HepG2 (cell line): ENCODE results near the gene TOPBP1. TPM values are rescaled to one million over a fixed set of nuclear protein-coding genes. Genes with fewer than 3 reads are reported as not detected.
A peak's percentile ranks its signal among the peaks of the same experiment; 100 is the strongest.

Experiments used
- FOXC1 ChIP-seq: sonication (generic); formaldehyde crosslinking; IDR thresholded peaks from 2 replicates; pipeline ENCODE4 v1.8.0; 2022; ENCODE audit warnings: mild to moderate bottlenecking, missing genetic modification reagents, borderline replicate concordance
- HNRNPL ChIP-seq: fragments of 200-400 bp; formaldehyde crosslinking; IDR thresholded peaks from 2 replicates; pipeline ENCODE4 v1.6.1; 2017; ENCODE audit warnings: mild to moderate bottlenecking, low read depth, low read length
- KLF12 ChIP-seq: sonication (generic); formaldehyde crosslinking; IDR thresholded peaks from 2 replicates; pipeline ENCODE4 v1.4.0; 2020; ENCODE audit warnings: missing genetic modification reagents, borderline replicate concordance
- NFIC ChIP-seq: IDR thresholded peaks from 2 replicates; pipeline ENCODE4 v1.6.1; 2012; ENCODE audit warnings: mild to moderate bottlenecking, low read length, inconsistent platforms
- PAWR ChIP-seq: sonication (generic); formaldehyde crosslinking; IDR thresholded peaks from 2 replicates; pipeline ENCODE4 v1.4.0; 2020; ENCODE audit warnings: missing genetic modification reagents, mild to moderate bottlenecking, borderline replicate concordance
- PAX8 ChIP-seq: sonication (generic); formaldehyde crosslinking; IDR thresholded peaks from 2 replicates; pipeline ENCODE4 v1.8.0; 2022; ENCODE audit warnings: mild to moderate bottlenecking, missing genetic modification reagents, borderline replicate concordance
- SNRNP70 ChIP-seq: fragments of 200-400 bp; formaldehyde crosslinking; IDR thresholded peaks from 2 replicates; pipeline ENCODE4 v1.6.1; 2017; ENCODE audit warnings: mild to moderate bottlenecking, low read depth, low read length, moderate library complexity
- ZFP90 ChIP-seq: sonication (generic); formaldehyde crosslinking; IDR thresholded peaks from 2 replicates; pipeline ENCODE4 v1.8.0; 2022; ENCODE audit warnings: missing genetic modification reagents, mild to moderate bottlenecking, inconsistent platforms, borderline replicate concordance
- ZNF138 ChIP-seq: sonication (generic); formaldehyde crosslinking; IDR thresholded peaks from 2 replicates; pipeline ENCODE4 v1.5.0; 2020; ENCODE audit warnings: mild to moderate bottlenecking, low read depth, missing genetic modification reagents
- ZNF343 ChIP-seq: sonication (generic); formaldehyde crosslinking; IDR thresholded peaks from 2 replicates; pipeline ENCODE4 v1.4.0; 2020; ENCODE audit warnings: mild to moderate bottlenecking, missing genetic modification reagents
- ZNF44 ChIP-seq: sonication (generic); formaldehyde crosslinking; IDR thresholded peaks from 2 replicates; pipeline ENCODE4 v1.5.1; 2020; ENCODE audit warnings: mild to moderate bottlenecking, missing genetic modification reagents
- ZNF570 ChIP-seq: sonication (generic); formaldehyde crosslinking; IDR thresholded peaks from 2 replicates; pipeline ENCODE4 v1.4.0; 2020; ENCODE audit warnings: mild to moderate bottlenecking, missing genetic modification reagents, borderline replicate concordance
- ZNF614 ChIP-seq: IDR thresholded peaks from 2 replicates; pipeline ENCODE4 v1.6.1; 2018; ENCODE audit warnings: missing biosample characterization, missing genetic modification reagents, inconsistent platforms, borderline replicate concordance
- ZNF670 ChIP-seq: sonication (generic); formaldehyde crosslinking; IDR thresholded peaks from 2 replicates; pipeline ENCODE4 v1.8.0; 2022; ENCODE audit warnings: mild to moderate bottlenecking, missing genetic modification reagents, borderline replicate concordance
- ZNF761 ChIP-seq: sonication (generic); formaldehyde crosslinking; conservative IDR thresholded peaks from 2 replicates; pipeline ENCODE4 v1.4.0; 2020; ENCODE audit warnings: mild to moderate bottlenecking, missing genetic modification reagents
- polyA plus RNA-seq, 8 experiments: library from polyadenylated mRNA; depleted of rRNA in 3 of 8; stranded (reverse) in 7 of 8; unstranded in 1 of 8; fragments of >200 nt; fragmentation: Illumina TruSeq in 4 of 8; extraction: Trizol in 4 of 8; gene quantifications; 2 replicates each; pipeline versions ENCODE4 v1.2.1 to v1.2.3, GENCODE V29; 2011 to 2016; ENCODE audit warnings: low read depth in 4 of 8, missing spikeins in 1 of 8, mixed read lengths in 1 of 8; ENCODE audit not compliant: insufficient read depth in 1 of 8
- total RNA-seq, 5 experiments: library from RNA; depleted of rRNA; stranded (reverse); fragments of >200 nt; fragmentation: Illumina TruSeq; extraction: Trizol; gene quantifications; 2 replicates each; pipeline ENCODE4 v1.2.3, GENCODE V29; 2016; ENCODE audit warnings: low read depth in 1 of 5
- TF ChIP-seq, protein P1 (sequence below): sonication (generic); formaldehyde crosslinking; IDR thresholded peaks from 2 replicates; pipeline ENCODE4 v1.5.0; 2020; ENCODE audit warnings: missing genetic modification reagents
- TF ChIP-seq, protein P2 (sequence below): sonication (generic); formaldehyde crosslinking; IDR thresholded peaks from one replicate; pipeline ENCODE4 v1.5.1; 2020; ENCODE audit warnings: mild to moderate bottlenecking, missing genetic modification reagents; ENCODE audit errors: not compliant biosample characterization
- TF ChIP-seq, protein P3 (sequence below): sonication (generic); formaldehyde crosslinking; IDR thresholded peaks from 2 replicates; pipeline ENCODE4 v1.4.0; 2020; ENCODE audit warnings: missing genetic modification reagents, borderline replicate concordance

The TOPBP1 gene
- total and polyA plus RNA-seq, 2 of the 13 experiments (the other 11 are each of a cell fraction or from before 2014, with no cell fraction given) = 24.3 to 42.9 TPM

DNA sequence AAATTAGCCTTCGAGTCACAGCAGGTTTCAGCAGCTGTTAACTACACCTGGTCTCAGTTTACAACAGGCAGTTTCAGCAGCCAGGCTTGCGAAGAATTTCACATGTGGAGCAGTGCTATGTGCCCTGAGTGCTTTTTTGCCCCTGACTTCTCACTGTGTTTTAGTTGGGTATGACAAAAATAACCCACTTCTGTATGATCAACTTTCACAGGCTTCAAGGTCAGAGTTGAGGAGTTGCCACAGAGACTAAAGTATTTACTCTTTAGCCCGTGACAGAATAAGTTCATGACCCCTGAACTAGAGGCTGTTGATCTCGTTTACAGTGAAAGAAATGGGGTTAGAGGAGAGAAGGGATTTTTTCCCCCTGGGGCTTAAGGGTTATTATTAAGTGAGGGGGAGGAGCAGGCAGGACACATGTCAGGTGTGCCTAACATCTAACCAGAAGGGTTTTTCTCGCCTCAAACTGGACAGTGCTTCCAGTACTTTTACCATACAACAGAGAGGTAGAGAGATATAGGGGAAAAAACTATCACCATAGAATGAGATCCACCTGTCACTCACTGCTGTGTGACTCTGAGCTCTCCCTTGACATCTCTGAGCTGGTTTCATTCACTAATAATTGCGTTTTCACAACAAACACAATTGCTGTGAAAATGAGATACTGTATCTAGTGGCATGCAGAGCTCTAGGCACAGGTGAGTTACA is 14.0 kb upstream of the TOPBP1 start (continued):
- TF ChIP-seq, protein P1, sequence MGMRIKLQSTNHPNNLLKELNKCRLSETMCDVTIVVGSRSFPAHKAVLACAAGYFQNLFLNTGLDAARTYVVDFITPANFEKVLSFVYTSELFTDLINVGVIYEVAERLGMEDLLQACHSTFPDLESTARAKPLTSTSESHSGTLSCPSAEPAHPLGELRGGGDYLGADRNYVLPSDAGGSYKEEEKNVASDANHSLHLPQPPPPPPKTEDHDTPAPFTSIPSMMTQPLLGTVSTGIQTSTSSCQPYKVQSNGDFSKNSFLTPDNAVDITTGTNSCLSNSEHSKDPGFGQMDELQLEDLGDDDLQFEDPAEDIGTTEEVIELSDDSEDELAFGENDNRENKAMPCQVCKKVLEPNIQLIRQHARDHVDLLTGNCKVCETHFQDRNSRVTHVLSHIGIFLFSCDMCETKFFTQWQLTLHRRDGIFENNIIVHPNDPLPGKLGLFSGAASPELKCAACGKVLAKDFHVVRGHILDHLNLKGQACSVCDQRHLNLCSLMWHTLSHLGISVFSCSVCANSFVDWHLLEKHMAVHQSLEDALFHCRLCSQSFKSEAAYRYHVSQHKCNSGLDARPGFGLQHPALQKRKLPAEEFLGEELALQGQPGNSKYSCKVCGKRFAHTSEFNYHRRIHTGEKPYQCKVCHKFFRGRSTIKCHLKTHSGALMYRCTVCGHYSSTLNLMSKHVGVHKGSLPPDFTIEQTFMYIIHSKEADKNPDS (CRISPR knock-in tag) = no peak
- TF ChIP-seq, protein P2, sequence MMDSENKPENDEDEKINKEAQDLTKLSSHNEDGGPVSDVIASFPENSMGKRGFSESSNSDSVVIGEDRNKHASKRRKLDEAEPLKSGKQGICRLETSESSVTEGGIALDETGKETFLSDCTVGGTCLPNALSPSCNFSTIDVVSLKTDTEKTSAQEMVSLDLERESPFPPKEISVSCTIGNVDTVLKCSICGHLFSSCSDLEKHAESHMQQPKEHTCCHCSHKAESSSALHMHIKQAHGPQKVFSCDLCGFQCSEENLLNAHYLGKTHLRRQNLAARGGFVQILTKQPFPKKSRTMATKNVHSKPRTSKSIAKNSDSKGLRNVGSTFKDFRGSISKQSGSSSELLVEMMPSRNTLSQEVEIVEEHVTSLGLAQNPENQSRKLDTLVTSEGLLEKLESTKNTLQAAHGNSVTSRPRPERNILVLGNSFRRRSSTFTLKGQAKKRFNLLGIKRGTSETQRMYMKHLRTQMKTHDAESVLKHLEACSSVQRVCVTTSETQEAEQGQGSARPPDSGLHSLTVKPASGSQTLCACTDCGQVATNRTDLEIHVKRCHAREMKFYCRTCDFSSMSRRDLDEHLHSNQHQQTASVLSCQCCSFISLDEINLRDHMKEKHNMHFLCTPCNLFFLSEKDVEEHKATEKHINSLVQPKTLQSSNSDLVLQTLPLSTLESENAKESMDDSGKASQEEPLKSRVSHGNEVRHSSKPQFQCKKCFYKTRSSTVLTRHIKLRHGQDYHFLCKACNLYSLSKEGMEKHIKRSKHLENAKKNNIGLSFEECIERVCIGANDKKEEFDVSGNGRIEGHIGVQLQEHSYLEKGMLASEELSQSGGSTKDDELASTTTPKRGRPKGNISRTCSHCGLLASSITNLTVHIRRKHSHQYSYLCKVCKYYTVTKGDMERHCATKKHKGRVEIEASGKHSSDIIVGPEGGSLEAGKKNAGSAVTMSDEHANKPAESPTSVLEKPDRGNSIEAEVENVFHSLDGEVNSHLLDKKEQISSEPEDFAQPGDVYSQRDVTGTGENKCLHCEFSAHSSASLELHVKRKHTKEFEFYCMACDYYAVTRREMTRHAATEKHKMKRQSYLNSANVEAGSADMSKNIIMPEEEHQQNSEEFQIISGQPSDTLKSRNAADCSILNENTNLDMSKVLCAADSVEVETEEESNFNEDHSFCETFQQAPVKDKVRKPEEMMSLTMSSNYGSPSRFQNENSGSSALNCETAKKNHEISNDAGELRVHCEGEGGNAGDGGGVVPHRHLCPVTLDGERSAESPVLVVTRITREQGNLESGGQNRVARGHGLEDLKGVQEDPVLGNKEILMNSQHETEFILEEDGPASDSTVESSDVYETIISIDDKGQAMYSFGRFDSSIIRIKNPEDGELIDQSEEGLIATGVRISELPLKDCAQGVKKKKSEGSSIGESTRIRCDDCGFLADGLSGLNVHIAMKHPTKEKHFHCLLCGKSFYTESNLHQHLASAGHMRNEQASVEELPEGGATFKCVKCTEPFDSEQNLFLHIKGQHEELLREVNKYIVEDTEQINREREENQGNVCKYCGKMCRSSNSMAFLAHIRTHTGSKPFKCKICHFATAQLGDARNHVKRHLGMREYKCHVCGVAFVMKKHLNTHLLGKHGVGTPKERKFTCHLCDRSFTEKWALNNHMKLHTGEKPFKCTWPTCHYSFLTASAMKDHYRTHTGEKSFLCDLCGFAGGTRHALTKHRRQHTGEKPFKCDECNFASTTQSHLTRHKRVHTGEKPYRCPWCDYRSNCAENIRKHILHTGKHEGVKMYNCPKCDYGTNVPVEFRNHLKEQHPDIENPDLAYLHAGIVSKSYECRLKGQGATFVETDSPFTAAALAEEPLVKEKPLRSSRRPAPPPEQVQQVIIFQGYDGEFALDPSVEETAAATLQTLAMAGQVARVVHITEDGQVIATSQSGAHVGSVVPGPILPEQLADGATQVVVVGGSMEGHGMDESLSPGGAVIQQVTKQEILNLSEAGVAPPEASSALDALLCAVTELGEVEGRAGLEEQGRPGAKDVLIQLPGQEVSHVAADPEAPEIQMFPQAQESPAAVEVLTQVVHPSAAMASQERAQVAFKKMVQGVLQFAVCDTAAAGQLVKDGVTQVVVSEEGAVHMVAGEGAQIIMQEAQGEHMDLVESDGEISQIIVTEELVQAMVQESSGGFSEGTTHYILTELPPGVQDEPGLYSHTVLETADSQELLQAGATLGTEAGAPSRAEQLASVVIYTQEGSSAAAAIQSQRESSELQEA (CRISPR knock-in tag) = no peak
- no peak for TF ChIP-seq ZNF44
- no peak for TF ChIP-seq FOXC1
- no peak for TF ChIP-seq PAX8 (CRISPR knock-in tag)
- TF ChIP-seq ZNF761 (CRISPR knock-in tag) = no peak
- TF ChIP-seq ZNF614 = no peak
- no peak for TF ChIP-seq ZNF670 (CRISPR knock-in tag)
- peak; percentile 82 for TF ChIP-seq NFIC
- TF ChIP-seq ZFP90 (CRISPR knock-in tag) = 0 out of 2 replicates have a peak, but pooled peaks have one; percentile 41
- TF ChIP-seq ZNF570 = no peak
- TF ChIP-seq HNRNPL = no peak
- TF ChIP-seq KLF12 = no peak
- TF ChIP-seq SNRNP70 = no peak
- no peak for TF ChIP-seq PAWR (CRISPR knock-in tag)
- no peak for TF ChIP-seq ZNF138 (CRISPR knock-in tag)
- TF ChIP-seq, protein P3, sequence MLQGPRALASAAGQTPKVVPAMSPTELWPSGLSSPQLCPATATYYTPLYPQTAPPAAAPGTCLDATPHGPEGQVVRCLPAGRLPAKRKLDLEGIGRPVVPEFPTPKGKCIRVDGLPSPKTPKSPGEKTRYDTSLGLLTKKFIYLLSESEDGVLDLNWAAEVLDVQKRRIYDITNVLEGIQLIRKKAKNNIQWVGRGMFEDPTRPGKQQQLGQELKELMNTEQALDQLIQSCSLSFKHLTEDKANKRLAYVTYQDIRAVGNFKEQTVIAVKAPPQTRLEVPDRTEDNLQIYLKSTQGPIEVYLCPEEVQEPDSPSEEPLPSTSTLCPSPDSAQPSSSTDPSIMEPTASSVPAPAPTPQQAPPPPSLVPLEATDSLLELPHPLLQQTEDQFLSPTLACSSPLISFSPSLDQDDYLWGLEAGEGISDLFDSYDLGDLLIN (CRISPR knock-in tag) = no peak
- TF ChIP-seq ZNF343 (CRISPR knock-in tag) = no peak
